HepG2 (cell line): ENCODE results near the gene PODXL.

Source experiments
- ATF1 ChIP-seq: IDR thresholded peaks from 2 replicates; pipeline ENCODE4 v1.6.1; 2016; ENCODE audit warnings: mild to moderate bottlenecking, control low read depth
- CTCF ChIP-seq: sonication (generic); formaldehyde crosslinking; IDR thresholded peaks from 2 replicates; pipeline ENCODE4 v1.5.0; 2020; ENCODE audit warnings: mild to moderate bottlenecking, missing genetic modification reagents, moderate library complexity
- GLI4 ChIP-seq: sonication (generic); formaldehyde crosslinking; IDR thresholded peaks from 2 replicates; pipeline ENCODE4 v1.5.1; 2020; ENCODE audit warnings: missing genetic modification reagents, mild to moderate bottlenecking, moderate library complexity, borderline replicate concordance
- HMGXB4 ChIP-seq, 2 experiments: sonication (generic) in 1 of 2; formaldehyde crosslinking in 1 of 2; IDR thresholded peaks; 2 replicates each; pipeline versions ENCODE4 v1.4.0 to v1.6.1; 2018 to 2020; ENCODE audit warnings: missing genetic modification reagents in 2 of 2, borderline replicate concordance in 1 of 2, low read depth in 1 of 2, mild to moderate bottlenecking in 1 of 2, missing biosample characterization in 1 of 2
- POLR2AphosphoS5 ChIP-seq: IDR thresholded peaks from 2 replicates; pipeline ENCODE4 v1.6.1; 2012; ENCODE audit warnings: low read depth, low read length
- ZNF350 ChIP-seq: sonication (generic); formaldehyde crosslinking; IDR thresholded peaks from 2 replicates; pipeline ENCODE4 v1.4.0; 2020; ENCODE audit warnings: mild to moderate bottlenecking, low read depth, missing genetic modification reagents, borderline replicate concordance
- ZNF605 ChIP-seq: sonication (generic); formaldehyde crosslinking; IDR thresholded peaks from 2 replicates; pipeline ENCODE4 v1.8.0; 2022; ENCODE audit warnings: mild to moderate bottlenecking, missing genetic modification reagents
- TF ChIP-seq, protein P1 (sequence below): sonication (generic); formaldehyde crosslinking; IDR thresholded peaks from 2 replicates; pipeline ENCODE4 v1.4.0; 2020; ENCODE audit warnings: low read depth, missing genetic modification reagents

GRCh38 chr7:131482800-131483199 lies 73.6 kb downstream of the PODXL start:
- TF ChIP-seq GLI4 (CRISPR knock-in tag) (no peak), HMGXB4 (CRISPR knock-in tag; IDR thresholded peaks at IDR 0.05; ENCODE audit: borderline replicate concordance in 1 of 2, low read depth in 1 of 2) (no peak), POLR2AphosphoS5 (no peak), ZNF350 (CRISPR knock-in tag) (no peak), CTCF (CRISPR knock-in tag) (no peak), ATF1 (CRISPR knock-in tag) (no peak), ZNF605 (CRISPR knock-in tag) (no peak)
- TF ChIP-seq, protein P1, sequence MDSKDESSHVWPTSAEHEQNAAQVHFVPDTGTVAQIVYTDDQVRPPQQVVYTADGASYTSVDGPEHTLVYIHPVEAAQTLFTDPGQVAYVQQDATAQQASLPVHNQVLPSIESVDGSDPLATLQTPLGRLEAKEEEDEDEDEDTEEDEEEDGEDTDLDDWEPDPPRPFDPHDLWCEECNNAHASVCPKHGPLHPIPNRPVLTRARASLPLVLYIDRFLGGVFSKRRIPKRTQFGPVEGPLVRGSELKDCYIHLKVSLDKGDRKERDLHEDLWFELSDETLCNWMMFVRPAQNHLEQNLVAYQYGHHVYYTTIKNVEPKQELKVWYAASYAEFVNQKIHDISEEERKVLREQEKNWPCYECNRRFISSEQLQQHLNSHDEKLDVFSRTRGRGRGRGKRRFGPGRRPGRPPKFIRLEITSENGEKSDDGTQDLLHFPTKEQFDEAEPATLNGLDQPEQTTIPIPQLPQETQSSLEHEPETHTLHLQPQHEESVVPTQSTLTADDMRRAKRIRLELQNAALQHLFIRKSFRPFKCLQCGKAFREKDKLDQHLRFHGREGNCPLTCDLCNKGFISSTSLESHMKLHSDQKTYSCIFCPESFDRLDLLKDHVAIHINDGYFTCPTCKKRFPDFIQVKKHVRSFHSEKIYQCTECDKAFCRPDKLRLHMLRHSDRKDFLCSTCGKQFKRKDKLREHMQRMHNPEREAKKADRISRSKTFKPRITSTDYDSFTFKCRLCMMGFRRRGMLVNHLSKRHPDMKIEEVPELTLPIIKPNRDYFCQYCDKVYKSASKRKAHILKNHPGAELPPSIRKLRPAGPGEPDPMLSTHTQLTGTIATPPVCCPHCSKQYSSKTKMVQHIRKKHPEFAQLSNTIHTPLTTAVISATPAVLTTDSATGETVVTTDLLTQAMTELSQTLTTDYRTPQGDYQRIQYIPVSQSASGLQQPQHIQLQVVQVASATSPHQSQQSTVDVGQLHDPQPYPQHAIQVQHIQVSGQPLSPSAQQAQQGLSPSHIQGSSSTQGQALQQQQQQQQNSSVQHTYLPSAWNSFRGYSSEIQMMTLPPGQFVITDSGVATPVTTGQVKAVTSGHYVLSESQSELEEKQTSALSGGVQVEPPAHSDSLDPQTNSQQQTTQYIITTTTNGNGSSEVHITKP = no peak
